Caco-2 (cell line): ENCODE results near the gene ST6GALNAC3. TPM values are rescaled to one million over a fixed set of nuclear protein-coding genes. Genes with fewer than 3 reads are reported as not detected.

ENCODE experiments used
- BruUV-seq: library from RNA; stranded (reverse); fragments of 400-500 nt; replicated peaks from 2 replicates; lab custom pipeline; 2021; lab: Mats Ljungman, UMichigan
- CTCF ChIA-PET: fragments of 300-600 bp; sonication (Branson Sonifier 250); formaldehyde crosslinking; loops from one replicate; lab custom pipeline; 2022; ENCODE audit warnings: antibody characterized with exemption; lab: Charles Lee
- POLR2A ChIA-PET: fragments of 300-600 bp; sonication (Branson Sonifier 250); formaldehyde crosslinking; loops from one replicate; lab custom pipeline; 2022; ENCODE audit warnings: antibody characterized with exemption; lab: Charles Lee
- DNase-seq, 2 experiments: peaks; one replicate each; pipeline versions ENCODE4 v3.0.0 to v3.0.0-alpha.2; 2020 to 2022
- H3K27me3 ChIP-seq: replicated peaks from 2 replicates; pipeline ENCODE4 v1.6.0; 2011; ENCODE audit warnings: low read length; ENCODE audit not compliant: control insufficient read depth, insufficient read depth
- H3K36me3 ChIP-seq: 2 replicates; pipeline ENCODE4 v1.5.1; 2011; ENCODE audit warnings: low read length; ENCODE audit not compliant: control insufficient read depth, insufficient read depth
- H3K4me1 ChIP-seq: fragments of 250-450 bp; sonication (Bioruptor Pico); 2 replicates; pipeline ENCODE4 v1.5.1; 2020; ENCODE audit warnings: mild to moderate bottlenecking
- H3K4me3 ChIP-seq: 2 replicates; pipeline ENCODE4 v1.5.1; 2011; ENCODE audit warnings: low read depth, mild to moderate bottlenecking, control low read depth, low read length
- H3K9me3 ChIP-seq: fragments of 250-450 bp; sonication (Bioruptor Pico); 2 replicates; pipeline ENCODE4 v1.5.1; 2020; ENCODE audit warnings: mild to moderate bottlenecking, moderate library complexity
- H3K27ac Mint-ChIP-seq: one replicate; pipeline ENCODE4 v1.8.0; 2022; ENCODE audit warnings: mixed read lengths; ENCODE audit not compliant: unreplicated experiment
- H3K27me3 Mint-ChIP-seq: one replicate; pipeline ENCODE4 v1.8.0; 2022; ENCODE audit warnings: mixed read lengths; ENCODE audit not compliant: insufficient read depth, unreplicated experiment
- H3K36me3 Mint-ChIP-seq: one replicate; pipeline ENCODE4 v1.8.0; 2022; ENCODE audit warnings: mild to moderate bottlenecking, mixed read lengths; ENCODE audit not compliant: insufficient read depth, unreplicated experiment
- H3K4me1 Mint-ChIP-seq: one replicate; pipeline ENCODE4 v1.8.0; 2022; ENCODE audit warnings: low read depth, mixed read lengths; ENCODE audit not compliant: unreplicated experiment
- H3K4me3 Mint-ChIP-seq: one replicate; pipeline ENCODE4 v1.8.0; 2022; ENCODE audit warnings: mild to moderate bottlenecking, moderate library complexity, mixed read lengths; ENCODE audit not compliant: unreplicated experiment
- H3K9me3 Mint-ChIP-seq: one replicate; pipeline ENCODE4 v1.8.0; 2022; ENCODE audit warnings: mixed read lengths; ENCODE audit not compliant: unreplicated experiment
- intact Hi-C: fragments of 100-400 bp; cut with micrococcal nuclease; formaldehyde crosslinking; loops from one replicate; pipeline ENCODE4 v1.10.0; 2022; ENCODE audit not compliant: unreplicated experiment
- total RNA-seq: library from RNA; stranded (reverse); gene quantifications from 2 replicates; pipeline ENCODE4 v1.2.3, GENCODE V29; 2022
- TF ChIP-seq, protein P1 (sequence below), 2 experiments: fragments of 200-600 bp in 1 of 2; IDR thresholded peaks; 1 replicate in 1 of 2; 2 replicates in 1 of 2; pipeline versions ENCODE4 v1.5.1 to v1.8.0; 2011 to 2022; ENCODE audit warnings: antibody characterized with exemption in 1 of 2, control low read depth in 1 of 2, inconsistent platforms in 1 of 2, low read depth in 1 of 2, low read length in 1 of 2, mild to moderate bottlenecking in 1 of 2, moderate library complexity in 1 of 2; ENCODE audit not compliant: insufficient read depth in 1 of 2, severe bottlenecking in 1 of 2, unreplicated experiment in 1 of 2

ST6GALNAC3 gene
- total RNA-seq, 1 experiment from 2014 or later: 16.0 TPM

DNA sequence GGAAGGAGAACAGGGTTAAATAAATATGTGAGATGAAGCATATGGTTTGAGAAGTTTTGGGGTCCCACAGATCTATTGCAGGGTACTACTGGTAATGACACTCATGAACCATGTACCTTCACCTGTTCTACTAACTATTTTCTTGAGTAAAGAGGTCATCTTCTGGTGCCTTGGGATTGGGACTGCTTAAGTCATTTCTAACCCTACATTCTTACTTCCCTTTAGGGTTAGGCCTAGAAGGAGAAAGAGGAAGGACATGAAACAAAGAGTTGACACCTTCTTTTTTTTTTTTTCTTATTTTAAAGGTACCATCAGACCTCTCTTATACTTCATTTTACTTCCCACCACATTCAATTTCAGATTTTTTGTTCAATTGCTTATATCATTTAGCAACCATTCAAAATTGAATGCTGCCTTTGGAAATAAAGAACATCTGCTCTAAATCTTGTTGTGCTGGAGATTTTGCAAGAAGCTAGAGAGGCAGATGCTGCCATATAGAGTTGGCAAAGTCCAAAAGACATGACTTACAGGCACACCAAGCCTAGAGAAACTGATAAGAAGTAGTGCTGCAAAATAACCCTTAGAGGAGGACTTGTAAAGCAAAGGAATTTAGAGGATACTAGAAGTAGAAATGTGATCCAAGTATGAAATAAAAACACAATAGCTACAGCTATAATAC lies 418.3 kb downstream of the ST6GALNAC3 start:
- H3K4me3 Mint-ChIP-seq: no peak overlapping the region
- TF ChIP-seq, protein P1, sequence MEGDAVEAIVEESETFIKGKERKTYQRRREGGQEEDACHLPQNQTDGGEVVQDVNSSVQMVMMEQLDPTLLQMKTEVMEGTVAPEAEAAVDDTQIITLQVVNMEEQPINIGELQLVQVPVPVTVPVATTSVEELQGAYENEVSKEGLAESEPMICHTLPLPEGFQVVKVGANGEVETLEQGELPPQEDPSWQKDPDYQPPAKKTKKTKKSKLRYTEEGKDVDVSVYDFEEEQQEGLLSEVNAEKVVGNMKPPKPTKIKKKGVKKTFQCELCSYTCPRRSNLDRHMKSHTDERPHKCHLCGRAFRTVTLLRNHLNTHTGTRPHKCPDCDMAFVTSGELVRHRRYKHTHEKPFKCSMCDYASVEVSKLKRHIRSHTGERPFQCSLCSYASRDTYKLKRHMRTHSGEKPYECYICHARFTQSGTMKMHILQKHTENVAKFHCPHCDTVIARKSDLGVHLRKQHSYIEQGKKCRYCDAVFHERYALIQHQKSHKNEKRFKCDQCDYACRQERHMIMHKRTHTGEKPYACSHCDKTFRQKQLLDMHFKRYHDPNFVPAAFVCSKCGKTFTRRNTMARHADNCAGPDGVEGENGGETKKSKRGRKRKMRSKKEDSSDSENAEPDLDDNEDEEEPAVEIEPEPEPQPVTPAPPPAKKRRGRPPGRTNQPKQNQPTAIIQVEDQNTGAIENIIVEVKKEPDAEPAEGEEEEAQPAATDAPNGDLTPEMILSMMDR (IDR thresholded peaks at IDR 0.05; ENCODE audit: insufficient read depth in 1 of 2, low read depth in 1 of 2, low read length in 1 of 2, severe bottlenecking in 1 of 2, unreplicated experiment in 1 of 2): no peak
- H3K4me1 ChIP-seq: no peaks in the 10 kb centered on the region
- H3K36me3 ChIP-seq: no peaks in the 10 kb centered on the region
- H3K4me1 Mint-ChIP-seq: no peaks in the 10 kb centered on the region
- intact Hi-C loops: no loop called here
- ChIA-PET POLR2A (no interaction called here), CTCF (no interaction called here)
- no TSS peak for BruUV-seq
- H3K36me3 Mint-ChIP-seq: no peaks in the 10 kb centered on the region
- H3K27me3 ChIP-seq: no peaks in the 10 kb centered on the region
- H3K9me3 ChIP-seq: no peaks in the 10 kb centered on the region
- H3K27me3 Mint-ChIP-seq: no peaks in the 10 kb centered on the region
- no peaks in the 10 kb centered on the region for H3K9me3 Mint-ChIP-seq
- H3K4me3 ChIP-seq: no peak overlapping the region
- H3K27ac Mint-ChIP-seq: no peak overlapping the region
- no peak for DNase-seq

DNA sequence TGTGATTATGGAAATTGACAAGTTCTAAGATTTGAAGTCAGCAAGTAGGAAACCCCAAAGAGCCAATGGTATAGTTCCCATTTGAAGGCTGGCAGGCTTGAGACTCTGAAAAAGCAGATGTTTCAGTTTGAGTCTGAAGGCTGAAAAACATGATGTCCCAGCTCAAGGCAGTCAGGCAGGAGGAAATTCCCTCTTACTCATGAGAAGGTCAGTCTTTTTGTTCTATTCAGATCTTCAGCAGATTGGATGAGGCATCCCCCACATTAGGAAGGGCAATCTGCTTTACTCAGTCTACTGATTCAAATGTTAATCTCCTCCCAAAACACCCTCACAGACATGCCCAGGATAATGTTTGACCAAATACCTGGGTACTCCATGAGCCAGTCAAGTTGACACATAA lies 420.3 kb downstream of the ST6GALNAC3 start:
- no peaks in the 10 kb centered on the region for H3K36me3 ChIP-seq
- DNase-seq: no peak
- Mint-ChIP-seq H3K4me1 (no peaks in the 10 kb centered on the region), H3K4me3 (no peak overlapping the region), H3K27ac (no peak overlapping the region), H3K27me3 (no peaks in the 10 kb centered on the region), H3K9me3 (no peaks in the 10 kb centered on the region), H3K36me3 (no peaks in the 10 kb centered on the region)
- BruUV-seq: no TSS peak
- ChIA-PET POLR2A (no interaction called here), CTCF (no interaction called here)
- H3K27me3 ChIP-seq: no peaks in the 10 kb centered on the region
- H3K4me1 ChIP-seq: no peaks in the 10 kb centered on the region
- TF ChIP-seq, protein P1 (IDR thresholded peaks at IDR 0.05; ENCODE audit: insufficient read depth in 1 of 2, low read depth in 1 of 2, low read length in 1 of 2, severe bottlenecking in 1 of 2, unreplicated experiment in 1 of 2): no peak
- intact Hi-C loops: no loop called here
- H3K9me3 ChIP-seq: no peaks in the 10 kb centered on the region
- H3K4me3 ChIP-seq: no peak overlapping the region

DNA sequence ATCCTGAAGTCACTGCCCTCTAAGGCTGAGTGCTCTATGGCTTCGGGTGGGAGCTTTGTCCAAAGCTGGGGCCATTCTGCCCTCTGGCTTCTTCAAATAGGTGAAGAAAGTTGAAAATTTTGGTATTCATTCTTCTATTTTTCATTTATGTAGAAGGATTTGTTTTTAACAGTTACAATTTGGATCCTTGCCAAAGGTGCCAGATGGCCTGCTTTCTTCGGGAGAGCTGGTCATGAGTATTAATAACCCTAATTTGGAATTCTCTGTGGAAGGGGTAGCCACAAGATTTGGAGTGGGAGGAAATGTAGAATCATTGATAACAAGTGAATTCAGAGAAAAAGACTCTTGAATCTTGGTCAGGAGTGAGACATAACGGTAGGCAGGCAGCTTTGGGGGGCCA lies 422.3 kb downstream of the ST6GALNAC3 start:
- DNase-seq: no peak
- intact Hi-C loops: no loop called here
- H3K27me3 ChIP-seq: no peaks in the 10 kb centered on the region
- TF ChIP-seq, protein P1 (IDR thresholded peaks at IDR 0.05; ENCODE audit: insufficient read depth in 1 of 2, low read depth in 1 of 2, low read length in 1 of 2, severe bottlenecking in 1 of 2, unreplicated experiment in 1 of 2): no peak
- Mint-ChIP-seq H3K4me3 (no peak overlapping the region), H3K27ac (no peak overlapping the region), H3K4me1 (no peaks in the 10 kb centered on the region), H3K27me3 (no peaks in the 10 kb centered on the region), H3K9me3 (no peaks in the 10 kb centered on the region), H3K36me3 (no peaks in the 10 kb centered on the region)
- no TSS peak for BruUV-seq
- no peak overlapping the region for H3K4me3 ChIP-seq
- H3K4me1 ChIP-seq: no peaks in the 10 kb centered on the region
- POLR2A ChIA-PET: no interaction called here
- no peaks in the 10 kb centered on the region for H3K9me3 ChIP-seq
- H3K36me3 ChIP-seq: no peaks in the 10 kb centered on the region
- CTCF ChIA-PET: no interaction called here
